ENCODE results near the gene PYCARD. TPM values are rescaled to one million over a fixed set of nuclear protein-coding genes. Genes with fewer than 3 reads are reported as not detected.

Gene PYCARD
- total RNA-seq, 1 donor from 2014 or later = 38.6 TPM

- no peak for DNase-seq (ENCODE audit: low read depth)
- Histone ChIP-seq H3K4me3 (ENCODE audit: low read depth, low read length) (no peak overlapping the region), H3K27me3 (ENCODE audit: control insufficient read depth, insufficient read depth, low read length) (no peaks in the 10 kb centered on the region), H3K36me3 (ENCODE audit: control insufficient read depth, insufficient read depth, low read length) (no peaks in the 10 kb centered on the region)
- no peak for TF ChIP-seq CTCF (IDR thresholded peaks at IDR 0.05; ENCODE audit: insufficient read depth, low read length, poor library complexity, severe bottlenecking)
Measured at GRCh38 chr16:31243734-31244670, 41.4 kb upstream of the PYCARD start.

GRCh38 chr16:31242206-31242605, 39.6 kb upstream of the PYCARD start:
- no peak for DNase-seq (ENCODE audit: low read depth)
- Histone ChIP-seq H3K4me3 (ENCODE audit: low read depth, low read length) (no peak overlapping the region), H3K27me3 (ENCODE audit: control insufficient read depth, insufficient read depth, low read length) (no peaks in the 10 kb centered on the region), H3K36me3 (ENCODE audit: control insufficient read depth, insufficient read depth, low read length) (no peaks in the 10 kb centered on the region)
- no peak for TF ChIP-seq CTCF (IDR thresholded peaks at IDR 0.05; ENCODE audit: insufficient read depth, low read length, poor library complexity, severe bottlenecking)

GRCh38 chr16:31238041-31238440, 35.5 kb upstream of the PYCARD start:
- TF ChIP-seq CTCF (IDR thresholded peaks at IDR 0.05; ENCODE audit: insufficient read depth, low read length, poor library complexity, severe bottlenecking) = no peak
- H3K36me3 ChIP-seq (ENCODE audit: control insufficient read depth, insufficient read depth, low read length) = no peaks in the 10 kb centered on the region
- H3K4me3 ChIP-seq (ENCODE audit: low read depth, low read length) = no peak overlapping the region
- no peak for DNase-seq (ENCODE audit: low read depth)
- H3K27me3 ChIP-seq (ENCODE audit: control insufficient read depth, insufficient read depth, low read length) = no peaks in the 10 kb centered on the region

- H3K27me3 ChIP-seq (ENCODE audit: control insufficient read depth, insufficient read depth, low read length) = no peaks in the 10 kb centered on the region
- H3K4me3 ChIP-seq (ENCODE audit: low read depth, low read length) = no peak overlapping the region
- DNase-seq (ENCODE audit: low read depth) = no peak
- no peak for TF ChIP-seq CTCF (IDR thresholded peaks at IDR 0.05; ENCODE audit: insufficient read depth, low read length, poor library complexity, severe bottlenecking)
- H3K36me3 ChIP-seq (ENCODE audit: control insufficient read depth, insufficient read depth, low read length) = no peaks in the 10 kb centered on the region
Measured at GRCh38 chr16:31229501-31229900, 26.9 kb upstream of the PYCARD start.

- H3K36me3 ChIP-seq (ENCODE audit: control insufficient read depth, insufficient read depth, low read length) = no peaks in the 10 kb centered on the region
Measured at GRCh38 chr16:31228206-31228605, 25.6 kb upstream of the PYCARD start.

More at GRCh38 chr16:31228206-31228605, 25.6 kb upstream of the PYCARD start:
- Histone ChIP-seq H3K4me3 (ENCODE audit: low read depth, low read length) (no peak overlapping the region), H3K27me3 (ENCODE audit: control insufficient read depth, insufficient read depth, low read length) (no peaks in the 10 kb centered on the region)
- no peak for TF ChIP-seq CTCF (IDR thresholded peaks at IDR 0.05; ENCODE audit: insufficient read depth, low read length, poor library complexity, severe bottlenecking)
- no peak for DNase-seq (ENCODE audit: low read depth)

Data from kidney epithelial cell (primary cell).